MV-4-11 (cell line): Measurements from ENCODE around the gene ZSCAN18.

ENCODE experiments used
- DNase-seq: peaks from one replicate; lab custom pipeline; 2025; lab: John Stamatoyannopoulos, UW

Gene ZSCAN18

DNA sequence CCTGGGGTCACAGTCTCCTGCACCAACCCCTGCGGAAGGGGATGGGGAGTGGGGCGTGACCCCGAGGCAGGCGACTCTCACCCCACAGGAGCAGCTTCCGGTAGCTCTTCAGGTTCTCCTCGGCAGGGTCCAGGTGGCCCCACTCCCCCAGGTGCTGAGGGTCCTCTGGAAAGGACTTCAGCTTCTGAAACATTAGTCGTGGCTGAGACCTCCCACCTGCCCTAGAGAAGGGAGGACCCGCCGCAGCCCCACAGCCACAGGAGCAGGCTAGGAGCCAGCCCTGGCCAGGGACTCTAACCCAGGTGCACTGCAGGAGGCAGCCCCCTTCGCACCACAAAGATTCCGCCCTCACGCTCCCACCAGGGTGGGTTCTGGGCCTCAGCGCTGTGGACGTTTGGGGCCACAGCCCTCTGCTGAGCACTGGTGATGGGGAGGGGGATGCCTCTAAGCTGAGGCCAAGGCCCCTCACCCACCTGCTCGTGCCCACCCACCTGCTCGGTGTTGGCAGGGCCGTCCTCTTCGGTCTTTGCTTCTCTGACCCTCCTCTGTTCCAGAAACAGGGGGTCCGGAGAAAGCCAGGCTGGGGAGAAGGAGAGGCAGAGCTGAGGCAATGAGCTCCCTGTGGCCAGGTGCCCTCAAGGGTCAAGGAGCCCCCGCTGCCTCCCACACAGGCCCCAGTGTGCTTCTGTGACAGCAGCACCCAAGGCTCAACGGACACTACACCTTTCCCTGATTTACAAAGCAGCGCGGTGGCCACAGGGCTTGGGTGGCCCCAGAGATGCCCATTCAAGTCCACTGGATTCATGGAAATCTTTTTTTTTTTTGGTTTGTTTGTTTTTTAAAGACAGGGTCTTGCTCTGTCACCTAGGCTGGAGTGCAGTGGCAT, 11.0 kb downstream of the ZSCAN18 start:
- no peak for DNase-seq

DNA sequence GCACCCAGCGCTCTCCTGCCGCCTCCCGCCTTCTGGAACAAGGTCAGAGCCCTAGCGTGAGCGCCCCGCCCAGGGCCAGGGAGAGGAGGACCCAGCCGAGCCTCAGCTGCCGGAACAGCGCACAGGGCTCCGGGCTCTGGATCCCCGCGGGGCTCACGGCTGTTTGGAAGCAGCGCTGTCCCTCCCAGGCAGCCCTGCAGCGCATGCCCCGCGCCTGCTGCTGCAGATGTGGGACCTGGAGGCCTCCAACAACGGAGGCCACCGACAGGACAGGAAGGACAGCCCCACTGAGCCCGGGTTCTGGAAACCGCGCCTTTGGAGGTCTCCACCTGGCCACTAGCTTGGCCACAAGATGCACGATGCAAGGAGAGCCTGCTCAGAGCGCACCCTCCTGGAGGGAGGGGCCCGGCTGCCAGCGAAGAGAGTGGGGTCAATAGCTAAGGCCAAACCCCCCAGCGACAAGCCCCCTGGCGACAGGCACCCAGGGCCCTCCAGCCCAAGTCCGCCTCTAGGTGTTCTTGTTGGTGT, 12.6 kb downstream of the ZSCAN18 start:
- DNase-seq: no peak

DNA sequence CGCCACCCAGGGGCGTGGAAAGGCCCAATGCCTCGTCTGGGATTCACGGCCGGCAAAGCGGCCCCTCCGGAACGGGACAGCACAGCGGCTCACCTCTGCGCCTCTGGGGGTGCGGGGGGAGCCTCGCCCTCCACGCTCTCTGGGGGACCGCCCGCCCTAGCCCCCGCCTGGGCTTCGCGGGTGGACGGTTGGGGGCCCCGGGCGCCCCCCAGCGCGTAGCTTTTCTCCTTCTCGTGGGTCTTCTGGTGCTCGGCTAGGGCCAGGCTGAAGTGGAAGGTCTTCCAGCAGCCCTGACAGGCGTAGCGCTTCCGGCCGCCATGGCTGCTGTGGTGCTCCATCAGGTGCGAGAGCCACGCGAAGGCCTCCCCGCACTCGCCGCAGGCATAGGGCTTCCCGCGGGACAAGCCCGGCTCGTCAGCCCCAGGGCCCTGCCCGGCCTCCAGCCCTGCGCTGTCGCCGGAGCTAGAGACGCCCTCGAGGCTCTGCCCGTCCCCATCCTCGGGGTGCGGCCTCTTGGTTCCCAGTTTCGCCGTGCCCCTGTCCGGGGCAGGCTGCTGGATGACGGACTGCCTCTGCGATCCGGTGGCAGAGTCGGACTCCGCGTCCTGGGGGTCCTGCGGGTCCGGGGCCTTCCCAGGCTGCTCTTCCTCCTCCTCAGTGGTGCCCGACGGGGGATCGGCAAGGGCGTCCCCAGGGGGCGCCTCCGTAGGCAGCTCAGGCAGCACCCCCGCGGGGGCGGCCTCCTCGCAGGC, 13.3 kb downstream of the ZSCAN18 start:
- no peak for DNase-seq

DNA sequence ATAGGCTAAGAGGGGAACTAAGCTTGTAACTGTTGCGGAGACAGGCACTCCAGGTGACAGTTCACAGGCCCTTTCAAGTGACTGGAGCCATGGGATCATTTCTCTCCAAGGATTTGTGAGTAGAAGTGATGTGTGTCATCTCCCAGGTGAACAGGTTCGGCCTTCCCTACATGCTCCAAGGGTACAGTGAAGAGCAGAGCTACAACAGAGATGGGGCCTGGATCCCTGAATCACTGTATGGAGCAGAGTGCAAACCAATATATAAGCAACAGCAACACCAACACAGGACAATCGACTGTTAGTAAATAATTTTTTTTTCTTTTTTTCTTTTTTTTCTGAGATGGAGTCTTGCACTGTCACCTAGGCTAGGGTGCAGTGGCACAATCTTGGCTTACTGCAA, 15.0 kb downstream of the ZSCAN18 start:
- no peak for DNase-seq

DNA sequence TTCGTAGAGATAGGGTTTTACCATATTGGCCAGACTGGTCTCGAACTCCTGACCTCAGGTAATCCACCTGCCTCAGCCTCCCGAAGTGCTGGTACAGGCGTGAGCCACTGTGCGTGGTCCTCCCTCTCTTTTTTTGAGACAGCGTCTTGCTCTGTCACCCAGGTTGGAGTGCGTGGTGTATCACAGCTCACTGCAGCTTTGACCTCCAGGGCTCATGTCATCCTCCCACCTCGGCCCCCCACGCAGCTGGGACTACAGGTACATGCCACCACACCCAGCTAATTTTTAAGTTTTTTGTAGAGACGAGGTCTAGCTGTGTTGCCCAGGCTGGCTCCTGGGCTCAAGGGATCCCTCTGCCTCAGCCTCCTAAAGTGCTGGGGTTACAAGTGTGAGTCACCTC, 18.2 kb downstream of the ZSCAN18 start:
- no peak for DNase-seq

DNA sequence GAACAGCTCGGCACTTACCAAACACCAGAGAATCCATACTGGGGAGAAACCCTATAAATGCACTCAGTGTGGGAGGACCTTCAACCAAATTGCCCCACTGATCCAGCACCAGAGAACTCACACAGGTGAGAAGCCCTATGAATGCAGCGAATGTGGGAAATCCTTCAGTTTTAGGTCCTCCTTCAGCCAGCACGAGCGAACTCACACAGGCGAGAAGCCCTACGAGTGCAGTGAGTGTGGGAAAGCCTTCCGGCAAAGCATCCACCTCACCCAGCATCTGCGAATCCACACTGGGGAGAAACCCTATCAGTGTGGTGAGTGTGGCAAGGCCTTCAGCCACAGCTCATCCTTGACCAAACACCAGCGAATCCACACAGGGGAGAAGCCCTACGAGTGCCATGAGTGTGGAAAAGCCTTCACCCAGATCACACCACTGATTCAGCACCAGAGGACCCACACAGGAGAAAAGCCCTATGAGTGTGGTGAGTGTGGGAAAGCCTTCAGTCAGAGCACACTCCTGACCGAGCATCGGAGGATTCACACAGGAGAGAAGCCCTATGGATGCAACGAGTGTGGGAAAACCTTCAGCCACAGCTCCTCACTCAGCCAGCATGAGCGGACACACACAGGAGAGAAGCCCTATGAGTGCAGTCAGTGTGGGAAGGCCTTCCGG, 30.7 kb downstream of the ZSCAN18 start:
- DNase-seq: no peak

DNA sequence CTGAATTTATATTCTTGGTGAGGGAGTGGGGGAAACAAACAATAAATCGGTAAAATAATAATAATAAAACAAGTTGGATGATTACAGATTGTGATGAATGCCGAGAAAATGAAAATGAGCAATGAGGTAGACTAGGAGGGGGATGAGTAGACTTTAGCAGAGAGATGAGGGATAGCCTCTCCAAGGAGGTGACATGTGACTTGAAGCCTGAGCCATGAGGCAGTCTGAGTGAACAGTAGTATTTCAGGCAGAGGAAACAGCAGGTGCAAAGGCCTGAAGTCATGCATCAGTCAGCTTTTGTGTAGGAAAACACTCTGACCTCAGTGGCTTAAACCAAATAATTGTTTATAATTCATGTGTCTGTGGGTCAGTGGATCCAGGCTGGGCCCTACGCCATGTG, 34.3 kb downstream of the ZSCAN18 start:
- DNase-seq: no peak

DNA sequence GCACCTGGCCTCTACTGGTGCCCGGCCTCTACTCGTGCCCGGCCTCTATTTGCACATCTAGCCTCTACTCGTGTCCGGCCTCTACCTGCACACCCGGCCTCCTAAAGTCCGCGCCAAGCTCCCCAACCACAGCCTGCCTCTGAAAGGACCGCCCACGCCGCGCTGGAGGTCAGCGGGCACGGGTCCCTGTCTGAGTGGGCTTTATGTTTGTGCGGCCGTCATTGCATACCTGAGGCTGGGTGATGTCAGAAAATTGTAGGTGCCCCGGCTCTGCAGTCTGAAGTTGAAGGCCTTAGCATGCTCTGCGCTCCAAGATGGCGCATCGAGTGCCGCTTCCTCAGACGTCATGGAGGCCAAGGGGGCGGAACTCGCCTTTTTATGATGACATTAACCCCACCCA, 37.8 kb downstream of the ZSCAN18 start:
- no peak for DNase-seq

DNA sequence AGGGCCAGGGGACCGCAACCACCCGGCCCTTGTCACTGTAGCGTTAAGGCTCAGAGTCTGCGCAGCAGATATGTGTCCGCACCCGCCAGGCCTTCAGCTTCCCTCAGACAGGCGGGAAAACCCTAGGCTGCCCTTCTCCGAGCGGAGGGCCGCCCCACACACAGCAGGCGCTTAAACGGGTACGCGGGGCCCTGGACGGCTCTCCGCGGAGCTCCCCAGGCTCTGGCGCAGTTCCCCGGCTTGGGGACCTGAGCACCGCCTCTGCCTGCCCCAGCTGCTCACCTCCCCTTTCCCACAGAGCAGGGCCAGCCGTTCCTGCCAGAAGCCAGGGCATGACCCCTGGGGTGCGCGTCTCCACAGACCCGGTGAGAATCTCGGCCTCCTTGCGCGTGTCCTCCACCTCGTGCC, 38.4 kb downstream of the ZSCAN18 start:
- DNase-seq: no peak

DNA sequence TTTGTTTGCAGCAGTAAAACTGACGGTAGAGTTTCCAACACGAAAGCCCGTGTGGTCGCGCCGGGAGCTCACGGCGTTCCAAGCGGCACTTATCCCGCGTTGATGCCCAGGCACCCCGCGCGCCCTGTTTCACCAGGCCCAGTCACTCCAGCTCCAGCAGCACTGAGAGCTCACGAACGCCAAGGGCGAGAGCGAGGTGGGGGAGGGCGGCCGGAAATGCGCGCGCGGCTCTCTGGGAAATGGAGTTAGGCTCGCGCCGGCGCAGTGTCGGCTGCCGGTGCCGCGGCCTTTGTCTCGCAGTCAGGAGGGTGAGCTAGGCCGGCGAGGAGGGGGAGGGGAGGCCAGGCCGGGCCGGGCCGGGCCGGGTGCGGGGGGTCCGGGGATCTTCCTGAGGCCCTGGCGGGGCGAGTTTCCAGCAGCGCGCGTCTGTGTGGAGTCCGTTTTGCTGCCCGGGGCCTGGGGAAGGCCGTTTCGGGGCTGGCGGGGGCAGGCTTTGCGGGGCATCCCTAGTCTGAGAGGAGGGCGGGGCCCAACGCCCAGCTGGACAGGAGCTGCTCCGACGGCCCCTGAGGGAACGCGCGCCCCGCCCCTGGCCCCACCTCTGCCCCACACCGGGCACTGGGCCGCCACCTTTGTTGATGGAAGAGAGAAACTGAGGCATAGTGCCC, 38.9 kb downstream of the ZSCAN18 start, which contains the start of gene ZNF135:
Gene ZNF135, plus strand, starts transcription at position 280 of the 668 bp plus-strand sequence. CDS start 721 bp downstream, outside the sequence.
- DNase-seq: no peak

DNA sequence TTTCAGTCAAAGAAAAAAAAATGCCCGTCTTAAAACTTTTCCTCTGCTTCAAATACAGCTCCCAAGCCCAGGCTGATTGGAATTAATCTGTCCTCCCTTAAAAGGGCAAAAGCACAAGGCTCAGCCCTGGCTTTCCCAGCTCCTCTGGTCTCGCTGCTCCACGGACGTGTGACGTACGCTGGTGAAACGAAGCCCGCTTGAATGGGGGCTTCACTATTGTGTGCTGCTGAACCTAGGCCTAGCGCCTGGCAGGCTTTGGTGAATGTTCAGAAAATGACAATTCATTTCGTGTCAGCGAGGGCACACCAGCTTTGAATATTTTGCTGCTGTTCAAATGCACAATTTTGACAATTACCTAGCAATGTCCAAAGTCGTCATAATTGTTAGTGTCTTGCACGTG, 39.6 kb downstream of the ZSCAN18 start:
- no peak for DNase-seq

DNA sequence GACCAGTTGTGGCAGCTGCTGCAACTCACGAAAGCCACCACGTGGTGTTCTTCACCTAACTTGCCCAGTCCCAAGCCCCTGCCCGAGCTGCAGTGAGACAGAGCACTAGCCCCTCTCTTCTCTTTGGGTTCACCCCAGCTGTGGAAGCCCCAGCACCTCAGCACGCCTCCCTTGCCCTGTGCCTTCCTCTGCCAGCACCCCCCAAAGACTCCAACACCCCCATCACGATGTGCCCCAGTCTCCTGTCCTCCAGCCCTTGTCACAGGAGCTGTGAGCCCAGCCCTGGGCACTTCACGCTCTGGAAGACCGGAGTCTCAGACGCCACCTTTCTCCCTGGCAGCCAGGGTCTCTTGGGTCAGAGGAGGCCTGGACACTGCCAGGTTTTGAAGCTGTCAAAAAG, 41.2 kb downstream of the ZSCAN18 start:
- no peak for DNase-seq

DNA sequence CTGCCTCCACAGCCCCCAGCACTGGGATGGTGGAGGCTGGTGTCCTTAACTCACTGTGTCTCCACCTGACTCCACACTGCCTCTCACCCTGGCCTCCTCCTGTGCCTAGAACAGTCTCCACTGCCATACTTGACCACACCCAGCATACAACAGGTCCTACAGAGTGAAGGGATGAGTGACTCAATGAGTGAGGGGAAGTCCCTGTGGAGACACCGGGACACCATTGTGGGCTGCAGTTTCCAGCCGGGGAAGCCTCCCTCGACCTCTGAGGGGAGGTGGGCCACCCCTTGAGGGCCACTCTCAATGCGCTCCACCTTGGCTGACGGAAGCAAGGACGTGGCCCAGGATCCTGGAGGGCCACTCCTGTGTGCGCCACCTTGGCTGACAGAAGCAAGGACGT, 41.8 kb downstream of the ZSCAN18 start:
- DNase-seq: no peak

DNA sequence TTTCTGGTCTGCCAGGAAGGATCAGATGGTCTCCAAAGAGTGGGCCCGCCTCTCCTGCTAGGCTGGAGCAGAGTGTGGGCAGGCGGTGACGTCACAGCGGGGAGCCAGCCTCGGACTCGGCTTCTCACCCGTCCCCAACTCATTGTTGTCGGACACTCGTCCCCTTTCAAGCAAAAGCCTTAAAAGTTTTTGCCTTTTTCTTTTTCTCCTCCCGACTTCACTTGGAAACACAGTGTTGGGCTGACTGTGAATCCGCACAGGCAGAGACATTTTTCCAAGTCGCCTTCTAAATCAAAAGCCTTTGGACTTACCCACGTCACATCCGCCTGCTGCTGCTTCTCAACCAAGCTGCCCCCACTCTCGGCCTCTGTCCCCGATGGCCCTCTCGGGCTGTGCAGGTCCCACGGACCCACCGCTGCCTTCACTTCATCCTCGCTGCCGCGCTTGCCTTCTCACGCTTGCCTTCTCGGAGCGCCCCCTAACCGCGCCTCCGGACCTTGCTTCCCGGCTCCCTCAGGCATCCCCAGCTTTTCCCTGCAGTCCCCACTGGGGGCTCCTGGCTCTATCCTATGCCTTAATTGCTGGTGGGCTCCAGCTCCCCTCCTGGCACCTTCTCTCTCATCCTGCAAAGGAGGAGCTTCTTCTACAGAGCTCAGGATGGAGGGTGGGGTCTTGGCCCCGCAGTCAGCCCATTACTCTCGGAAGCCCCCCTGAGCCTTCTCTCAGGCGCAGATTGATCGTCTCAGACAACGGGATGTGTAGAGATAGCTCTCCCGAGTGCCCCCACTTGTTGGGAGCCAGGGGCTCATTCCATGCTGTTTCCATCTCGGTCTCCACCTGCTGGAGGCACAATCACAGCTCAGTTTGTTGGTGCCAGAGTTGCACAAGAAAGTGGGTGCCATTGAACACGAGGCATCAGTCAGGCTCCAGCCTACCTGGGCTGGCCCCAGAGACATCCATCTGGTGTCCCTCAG, 42.8 kb downstream of the ZSCAN18 start:
- DNase-seq: no peak

DNA sequence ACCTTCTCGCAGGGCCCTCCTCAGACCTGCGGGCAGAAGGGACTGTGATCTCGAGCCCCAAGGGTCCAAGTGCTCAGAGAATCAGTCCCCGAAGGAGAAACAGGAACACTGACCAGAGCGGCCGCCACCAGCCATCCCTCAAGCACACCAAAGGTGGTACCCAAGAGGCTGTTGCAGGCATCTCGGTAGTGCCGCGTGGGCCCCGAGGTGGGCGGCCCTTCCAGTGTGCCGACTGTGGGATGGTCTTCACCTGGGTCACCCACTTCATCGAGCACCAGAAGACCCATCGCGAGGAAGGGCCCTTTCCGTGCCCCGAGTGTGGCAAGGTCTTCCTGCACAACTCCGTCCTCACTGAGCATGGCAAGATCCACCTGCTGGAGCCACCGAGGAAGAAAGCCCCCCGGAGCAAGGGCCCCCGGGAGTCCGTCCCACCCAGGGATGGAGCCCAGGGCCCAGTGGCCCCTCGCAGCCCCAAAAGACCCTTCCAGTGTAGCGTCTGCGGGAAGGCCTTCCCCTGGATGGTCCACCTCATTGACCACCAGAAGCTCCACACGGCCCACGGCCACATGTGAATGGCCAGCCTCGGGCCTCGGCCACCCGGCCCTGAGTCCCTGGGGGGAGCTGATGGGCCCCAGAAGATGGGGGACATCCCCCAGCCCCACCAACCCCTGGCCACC, 44.4 kb downstream of the ZSCAN18 start:
- DNase-seq: no peak

DNA sequence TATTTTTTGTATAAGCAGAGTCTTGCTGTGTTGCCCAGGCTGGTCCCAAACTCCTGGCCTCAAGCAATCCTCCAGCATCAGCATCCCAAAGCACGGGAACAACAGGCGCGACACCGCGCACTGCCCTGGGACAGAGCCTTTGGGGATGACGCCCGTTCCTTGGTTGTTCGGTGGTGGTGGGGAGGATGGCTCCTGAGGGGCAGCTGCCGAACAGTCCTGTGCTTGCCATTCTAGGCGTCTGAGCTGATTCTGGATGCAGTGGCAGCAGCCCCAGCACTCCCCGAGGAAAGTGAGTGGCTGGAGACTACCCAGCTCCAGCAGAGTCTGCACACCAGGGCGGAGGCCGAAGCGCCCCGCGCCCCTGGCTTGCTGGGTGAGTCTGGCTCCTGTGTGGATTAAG, 45.8 kb downstream of the ZSCAN18 start:
- no peak for DNase-seq

DNA sequence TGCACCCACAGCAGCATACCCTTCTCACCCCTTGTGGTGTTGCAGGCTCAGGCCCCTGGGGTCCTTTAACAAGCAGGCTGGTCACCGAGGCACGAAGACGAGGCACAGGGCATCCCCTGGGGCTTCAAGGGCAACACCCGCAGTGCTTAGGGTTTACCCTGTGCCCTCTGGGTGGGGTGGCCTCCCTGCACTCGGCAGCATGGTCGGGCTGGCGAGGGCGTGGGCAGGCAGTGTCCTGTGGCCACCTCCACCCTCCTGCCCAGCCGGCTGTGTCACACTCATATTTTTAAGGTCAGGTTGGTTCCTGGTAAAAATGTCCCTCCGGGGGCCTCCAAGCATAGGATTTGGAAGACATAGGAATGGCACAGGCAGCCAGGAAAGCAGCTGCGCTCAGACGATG, 50.4 kb downstream of the ZSCAN18 start:
- no peak for DNase-seq

DNA sequence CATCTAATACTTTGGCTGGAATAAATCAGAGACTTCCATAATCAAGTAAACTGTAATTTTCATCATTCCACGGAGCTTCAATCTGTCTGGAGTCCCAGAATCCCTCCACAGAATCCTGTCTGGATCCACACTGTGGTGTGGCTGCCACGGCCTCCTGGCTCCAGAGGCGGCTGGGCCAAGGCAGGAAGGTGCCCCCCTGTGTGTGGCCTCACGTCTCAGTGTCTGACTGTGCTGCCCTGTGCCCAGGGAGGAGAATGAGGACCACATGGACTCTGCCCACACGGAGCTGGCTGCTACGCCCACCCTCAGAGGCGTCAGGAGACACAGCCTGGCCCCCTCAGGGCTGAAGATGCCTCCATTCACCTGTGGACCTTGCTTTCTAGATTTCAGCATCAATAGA, 51.2 kb downstream of the ZSCAN18 start:
- DNase-seq: no peak

DNA sequence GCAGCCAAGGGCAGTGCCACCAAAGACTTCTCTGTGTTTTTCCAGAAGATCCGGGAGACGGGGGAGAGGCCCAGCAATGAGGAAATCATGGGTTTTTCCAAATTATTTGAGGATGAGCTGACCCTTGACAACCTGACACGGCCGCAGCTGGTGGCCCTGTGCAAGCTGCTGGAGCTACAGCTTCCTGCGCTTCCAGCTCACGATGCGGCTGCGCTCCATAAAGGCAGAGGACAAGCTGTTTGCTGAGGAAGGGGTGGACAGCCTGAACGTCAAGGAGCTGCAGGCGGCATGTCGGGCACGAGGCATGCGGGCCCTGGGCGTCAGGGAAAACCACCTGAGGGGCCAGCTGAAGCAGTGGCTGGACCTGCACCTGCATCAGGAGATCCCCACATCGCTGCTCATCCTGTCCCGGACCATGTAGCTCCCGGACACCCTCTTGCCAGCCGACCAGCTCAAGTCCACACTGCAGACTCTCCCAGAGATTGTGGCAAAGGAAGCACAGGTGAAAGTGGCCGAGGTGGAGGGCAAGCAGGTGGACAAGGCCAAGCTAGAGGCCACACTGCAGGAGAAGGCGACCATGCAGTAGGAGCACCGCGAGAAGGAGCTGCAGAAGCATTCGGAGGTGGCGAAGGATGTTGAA, 52.5 kb downstream of the ZSCAN18 start:
- no peak for DNase-seq

DNA sequence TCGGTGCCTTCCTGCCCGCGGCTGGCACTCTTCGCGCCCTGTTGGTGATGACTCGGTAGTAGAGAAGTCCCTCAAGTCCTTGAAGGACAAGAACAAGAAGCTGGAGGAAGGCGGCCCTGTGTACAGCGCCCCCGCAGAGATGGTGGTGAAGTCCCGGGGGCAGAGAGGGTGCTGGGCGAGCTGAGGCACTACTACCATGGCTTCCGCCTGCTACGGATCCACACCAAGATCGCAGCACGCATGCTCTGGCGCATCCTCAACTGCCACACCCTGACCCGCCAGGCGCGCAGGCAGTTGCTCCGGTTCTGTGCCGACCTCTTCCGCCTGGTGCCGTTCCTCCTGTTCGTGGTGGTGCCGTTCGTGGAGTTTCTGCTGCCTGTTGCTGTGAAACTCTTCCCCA, 53.1 kb downstream of the ZSCAN18 start:
- no peak for DNase-seq
